IPS DF 6.9 (cell line): ENCODE data around the gene DCPS.

Experiments
- DNase-seq: peaks from one replicate; pipeline ENCODE4 v3.0.0-alpha.2; 2013; ENCODE audit warnings: low read depth, low spot score
- H3K27ac ChIP-seq: one replicate; pipeline ENCODE4 v1.5.1; 2013; ENCODE audit warnings: low read length, control low read depth
- H3K27me3 ChIP-seq: 2 replicates; pipeline ENCODE4 v1.6.1; 2013; ENCODE audit warnings: mild to moderate bottlenecking, low read length; ENCODE audit not compliant: control insufficient read depth, insufficient read depth
- H3K36me3 ChIP-seq: 2 replicates; pipeline ENCODE4 v1.6.1; 2013; ENCODE audit warnings: low read length; ENCODE audit not compliant: control insufficient read depth, insufficient read depth
- H3K4me1 ChIP-seq: 2 replicates; pipeline ENCODE4 v1.6.1; 2013; ENCODE audit warnings: low read length; ENCODE audit not compliant: control insufficient read depth, insufficient read depth
- H3K4me3 ChIP-seq: 2 replicates; pipeline ENCODE4 v1.5.1; 2013; ENCODE audit warnings: mild to moderate bottlenecking, low read length
- H3K9me3 ChIP-seq: 2 replicates; pipeline ENCODE4 v1.6.1; 2013; ENCODE audit warnings: low read length, inconsistent platforms; ENCODE audit not compliant: control insufficient read depth, insufficient read depth
- WGBS: extraction: QIAGEN DNeasy Blood & Tissue Kit; methylation state at CpG from one replicate; pipeline ENCODE4 v1.1.7; 2013; ENCODE audit warnings: mixed read lengths, missing lambda C conversion rate; ENCODE audit not compliant: insufficient read length, insufficient coverage; 5-methylcytosine and 5-hydroxymethylcytosine counted together

DCPS gene

DNA sequence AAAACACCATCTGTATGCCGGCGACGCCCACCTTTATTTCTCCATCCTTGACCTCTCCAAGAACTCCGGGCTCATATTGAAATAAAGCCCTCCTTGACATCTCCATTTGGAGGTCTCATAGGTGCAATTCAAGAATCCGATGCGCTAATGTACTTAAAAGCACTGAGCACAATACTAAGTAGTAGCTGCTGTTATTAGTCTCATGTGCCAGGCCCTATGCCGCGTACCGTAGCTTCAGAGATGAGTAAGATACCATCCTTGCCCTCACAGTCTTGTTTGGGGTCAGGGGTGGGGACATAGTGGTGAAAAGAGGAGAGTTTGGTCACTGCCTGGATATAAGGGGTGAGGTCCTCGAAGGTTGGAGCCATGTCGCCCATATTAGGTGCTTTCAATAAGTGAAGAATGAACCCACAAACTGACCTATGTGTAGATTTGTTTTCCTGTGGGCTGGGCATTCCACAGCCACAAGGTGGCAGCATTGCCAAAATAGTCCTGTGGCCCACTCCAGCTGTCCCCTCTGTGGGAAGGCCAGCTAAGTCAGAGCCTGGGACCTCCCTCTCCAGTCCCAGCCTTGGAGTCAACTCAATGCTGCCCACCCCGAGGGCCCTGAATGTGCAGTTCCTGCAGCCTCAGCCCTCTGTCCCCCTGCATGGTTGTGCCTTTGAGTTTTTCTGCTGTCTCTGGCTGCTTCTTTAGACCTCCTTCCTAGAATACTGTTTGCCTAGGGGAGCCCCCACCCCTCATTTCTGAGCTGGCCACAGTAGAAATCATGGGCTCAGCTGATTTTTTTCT is 6.5 kb downstream of the DCPS start:
- no peaks in the 10 kb centered on the region for H3K9me3 ChIP-seq
- no peak overlapping the region for H3K27ac ChIP-seq
- WGBS = no CpG with 5 or more reads among the region's 12 CpGs
- 0 out of 2 replicates have a peak, but pooled peaks cover 2% of the 10 kb centered on the region for H3K36me3 ChIP-seq
- H3K27me3 ChIP-seq = no peaks in the 10 kb centered on the region
- H3K4me3 ChIP-seq = no peak overlapping the region
- DNase-seq = peak; percentile 63
- no peaks in the 10 kb centered on the region for H3K4me1 ChIP-seq

DNA sequence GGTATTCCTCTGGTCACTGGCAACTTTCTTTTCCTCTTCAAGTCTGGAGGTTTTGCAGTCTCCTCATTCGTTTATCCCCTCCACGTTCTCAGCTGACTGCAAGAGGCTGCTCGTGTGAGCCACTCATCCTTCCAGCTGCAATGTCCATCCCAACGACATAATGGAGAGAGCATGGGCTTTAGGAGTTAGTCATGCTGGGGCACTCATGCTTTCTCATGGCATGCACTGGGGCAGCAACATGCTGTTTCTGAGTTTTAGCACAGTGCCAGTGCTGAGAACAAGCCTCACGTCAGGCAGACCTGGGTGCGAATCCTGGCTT is 7.1 kb downstream of the DCPS start:
- no peak overlapping the region for H3K27ac ChIP-seq
- no peaks in the 10 kb centered on the region for H3K27me3 ChIP-seq
- no peaks in the 10 kb centered on the region for H3K9me3 ChIP-seq
- no peaks in the 10 kb centered on the region for H3K4me1 ChIP-seq
- no peak for DNase-seq
- no peak overlapping the region for H3K4me3 ChIP-seq
- WGBS = no CpG with 5 or more reads among the region's 6 CpGs
- 0 out of 2 replicates have a peak, but pooled peaks cover 2% of the 10 kb centered on the region for H3K36me3 ChIP-seq

DNA sequence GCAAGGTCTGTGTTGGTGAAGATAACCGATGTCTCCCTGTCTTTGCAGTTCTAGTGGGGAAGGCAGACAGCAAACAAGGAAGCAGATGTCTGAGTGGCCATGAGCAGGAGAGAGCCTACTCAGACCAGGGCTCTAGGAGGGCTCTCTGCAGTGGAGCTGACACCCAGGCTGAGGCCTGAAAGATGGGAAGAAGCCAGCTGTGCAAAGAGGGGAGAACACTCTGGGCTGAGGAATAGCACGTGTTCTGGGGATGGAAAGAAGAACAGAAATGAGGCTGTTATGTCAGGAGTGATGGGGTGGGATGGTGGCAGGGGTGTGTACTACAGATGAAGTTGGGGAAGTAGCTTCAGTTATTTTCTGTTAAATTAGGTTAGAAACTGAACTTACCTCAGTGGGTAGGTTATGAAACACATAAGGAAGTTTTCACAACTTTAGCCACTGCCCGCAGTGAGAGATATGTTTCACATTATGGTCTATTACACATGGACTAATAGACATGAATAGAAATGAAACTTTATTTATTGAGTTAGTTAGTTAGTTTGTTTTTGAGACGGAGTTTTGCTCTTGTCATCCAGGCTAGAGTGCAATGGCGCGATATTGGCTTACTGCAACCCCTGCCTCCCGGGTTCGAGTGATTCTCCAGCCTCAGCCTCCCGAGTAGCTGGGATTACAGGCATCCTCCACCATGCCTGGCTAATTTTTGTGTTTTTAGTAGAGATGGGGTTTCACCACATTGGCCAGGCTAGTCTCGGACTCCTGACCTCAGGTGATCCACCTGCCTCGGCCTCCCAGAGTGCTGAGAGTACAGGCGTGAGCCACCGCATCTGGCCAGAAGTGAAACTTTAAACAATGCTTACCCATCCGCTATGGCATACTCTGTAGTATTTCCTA is 7.8 kb downstream of the DCPS start:
- WGBS = no CpG with 5 or more reads among the region's 14 CpGs
- no peak overlapping the region for H3K27ac ChIP-seq
- no peaks in the 10 kb centered on the region for H3K27me3 ChIP-seq
- H3K9me3 ChIP-seq = no peaks in the 10 kb centered on the region
- no peak for DNase-seq
- H3K36me3 ChIP-seq = 0 out of 2 replicates have a peak, but pooled peaks cover 2% of the 10 kb centered on the region
- H3K4me3 ChIP-seq = no peak overlapping the region
- H3K4me1 ChIP-seq = no peaks in the 10 kb centered on the region

DNA sequence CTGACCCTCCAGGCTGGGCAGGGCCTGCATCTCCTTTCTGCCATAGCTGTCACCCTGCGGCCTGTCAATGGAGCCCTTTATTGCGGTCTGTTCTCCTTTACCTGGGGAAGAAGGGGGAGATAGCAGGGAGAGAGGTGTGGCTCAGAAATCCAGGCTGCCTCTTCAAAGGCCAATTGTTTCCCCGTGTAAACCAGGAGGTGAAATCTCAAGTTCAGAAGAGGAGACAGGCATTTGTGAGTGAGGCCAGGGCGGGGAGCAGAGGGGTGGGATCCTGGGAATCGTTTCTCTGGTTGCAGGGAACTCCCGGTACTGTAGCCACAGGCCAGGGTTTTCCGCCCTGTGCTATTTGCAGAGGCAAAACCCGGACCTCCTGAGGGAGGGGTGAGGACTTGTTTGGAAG is 9.1 kb downstream of the DCPS start:
- Histone ChIP-seq H3K4me3 (no peak overlapping the region), H3K27ac (no peak overlapping the region), H3K36me3 (0 out of 2 replicates have a peak, but pooled peaks cover 2% of the 10 kb centered on the region), H3K9me3 (no peaks in the 10 kb centered on the region), H3K27me3 (no peaks in the 10 kb centered on the region), H3K4me1 (no peaks in the 10 kb centered on the region)
- DNase-seq = no peak
- no CpG with 5 or more reads among the region's 8 CpGs for WGBS

DNA sequence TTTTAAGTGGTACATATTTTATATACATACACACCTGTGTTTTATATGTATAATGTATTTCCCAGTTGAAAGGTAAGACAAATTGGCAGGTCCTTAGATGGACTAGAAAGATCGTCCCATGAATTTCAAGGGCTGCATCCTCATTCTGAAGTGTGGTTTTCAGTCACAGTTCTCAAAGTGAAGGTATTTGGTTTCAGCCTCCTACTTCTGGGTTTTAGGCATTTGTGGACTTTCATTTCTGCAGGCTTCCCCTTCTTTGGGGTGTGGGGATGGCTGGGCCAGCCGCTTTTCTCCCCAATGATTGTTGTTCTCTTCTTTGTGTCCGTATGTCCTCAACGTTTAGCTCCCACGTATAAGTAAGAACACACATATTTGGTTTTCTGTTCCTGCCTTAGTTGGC is 10.0 kb downstream of the DCPS start:
- no peak overlapping the region for H3K4me3 ChIP-seq

DNA sequence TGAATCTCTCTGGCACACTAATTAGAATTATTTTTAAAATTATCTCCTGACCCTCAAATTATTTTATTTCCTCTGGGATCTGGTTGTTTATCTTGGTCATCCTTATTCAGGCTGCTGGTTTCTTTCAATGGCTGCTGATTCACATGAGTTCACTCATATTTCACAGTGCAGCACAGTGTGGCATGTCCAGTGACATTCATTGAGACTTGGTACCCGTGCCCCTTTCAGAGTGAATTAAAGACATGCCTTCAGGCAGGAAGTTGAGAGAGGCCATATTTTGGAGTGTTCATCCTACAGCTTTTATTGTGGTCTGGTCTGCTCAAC is 13.5 kb downstream of the DCPS start:
- no peak for DNase-seq
- no peak overlapping the region for H3K27ac ChIP-seq
- WGBS = no CpG with 5 or more reads among the region's 1 CpG
- H3K36me3 ChIP-seq = no peaks in the 10 kb centered on the region
- no peaks in the 10 kb centered on the region for H3K4me1 ChIP-seq
- H3K4me3 ChIP-seq = no peak overlapping the region
- H3K9me3 ChIP-seq = no peaks in the 10 kb centered on the region
- H3K27me3 ChIP-seq = no peaks in the 10 kb centered on the region

More for the DNA sequence above, 10.0 kb downstream of the DCPS start:
- WGBS = no CpG with 5 or more reads among the region's 5 CpGs
- Histone ChIP-seq H3K9me3 (no peaks in the 10 kb centered on the region), H3K36me3 (0 out of 2 replicates have a peak, but pooled peaks cover 2% of the 10 kb centered on the region), H3K4me1 (no peaks in the 10 kb centered on the region), H3K27me3 (no peaks in the 10 kb centered on the region), H3K27ac (no peak overlapping the region)
- DNase-seq = no peak

DNA sequence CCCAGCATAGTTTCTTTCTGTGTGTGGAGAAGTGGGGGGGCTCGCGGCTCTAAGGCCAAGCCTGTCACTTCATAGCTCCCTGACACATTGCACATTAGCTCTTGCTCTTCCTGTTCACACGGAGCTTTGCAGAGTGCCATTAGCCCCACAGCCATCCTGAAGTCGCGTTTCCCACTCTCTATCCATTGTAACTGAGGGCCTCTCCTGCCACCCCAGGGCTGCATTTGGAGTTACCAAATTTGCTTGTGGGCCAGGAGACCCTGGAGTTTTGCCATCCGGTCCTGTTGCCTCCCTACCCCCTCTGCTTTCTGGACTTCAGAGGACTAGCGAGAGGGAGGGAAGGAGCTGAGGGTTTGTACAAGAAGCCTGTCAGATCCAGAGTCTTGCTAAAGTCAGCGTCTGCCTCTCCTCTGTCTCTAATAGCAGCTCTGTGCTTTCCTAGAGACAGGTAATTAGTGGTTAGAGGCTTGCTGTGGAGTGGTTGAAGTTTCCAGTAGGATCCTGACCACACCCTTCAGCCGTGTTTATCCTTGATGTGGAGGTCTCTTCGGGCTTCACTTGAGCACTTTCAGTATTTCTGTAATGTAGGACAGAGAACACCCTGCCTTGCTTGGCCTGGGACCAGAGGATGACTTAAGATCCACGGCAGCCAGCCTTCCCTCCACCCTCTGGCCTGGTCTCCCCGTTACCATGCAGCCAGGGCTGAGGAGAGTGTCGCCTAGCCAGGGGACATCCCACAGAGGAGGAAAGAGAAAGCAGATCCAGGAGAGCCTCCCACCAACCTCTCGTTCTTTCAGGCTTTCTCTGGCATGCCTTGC is 14.1 kb downstream of the DCPS start:
- WGBS = no CpG with 5 or more reads among the region's 14 CpGs
- no peaks in the 10 kb centered on the region for H3K4me1 ChIP-seq
- H3K27me3 ChIP-seq = no peaks in the 10 kb centered on the region
- no peaks in the 10 kb centered on the region for H3K9me3 ChIP-seq
- no peaks in the 10 kb centered on the region for H3K36me3 ChIP-seq
- DNase-seq = no peak
- H3K27ac ChIP-seq = no peak overlapping the region
- H3K4me3 ChIP-seq = no peak overlapping the region

DNA sequence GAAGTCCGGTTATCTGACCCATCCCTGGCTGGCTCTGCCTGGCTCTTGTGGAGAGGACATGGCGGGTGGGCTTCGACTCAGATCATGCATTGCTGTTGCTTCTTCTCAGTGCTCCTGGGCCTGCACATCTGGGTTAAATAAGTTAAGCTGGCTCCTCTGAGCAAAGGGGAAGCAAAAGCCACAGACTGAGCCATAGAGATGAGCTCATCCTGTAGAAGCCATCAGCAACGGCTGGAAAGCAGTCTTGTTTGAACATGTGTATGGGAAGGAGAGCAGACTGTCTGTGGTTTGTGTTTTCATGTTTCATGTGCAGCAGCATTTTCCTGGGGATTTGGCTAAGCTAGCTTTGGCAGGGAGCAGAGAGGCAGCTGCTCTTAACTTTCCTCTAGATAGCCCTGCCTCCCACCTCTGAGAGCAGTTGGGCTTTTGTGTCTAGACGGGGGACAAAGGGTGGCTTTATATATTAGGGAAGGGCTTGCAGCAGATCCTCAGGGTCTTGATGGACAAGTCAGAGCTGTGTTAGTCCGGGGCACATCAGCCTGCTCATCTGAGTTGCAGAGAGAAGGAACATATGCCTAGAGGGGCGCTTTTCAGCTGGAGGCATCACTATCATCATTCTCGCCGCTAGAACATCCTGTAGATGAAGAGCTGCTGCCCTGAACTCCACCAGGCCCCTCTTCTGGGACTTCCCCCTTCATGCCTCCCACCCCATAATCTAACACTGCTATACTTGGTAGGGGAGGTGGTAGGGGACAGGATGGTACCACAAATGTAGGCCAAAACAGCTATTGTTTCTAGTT is 14.9 kb downstream of the DCPS start:
- H3K9me3 ChIP-seq = no peaks in the 10 kb centered on the region
- DNase-seq = no peak
- H3K4me1 ChIP-seq = no peaks in the 10 kb centered on the region
- no peak overlapping the region for H3K4me3 ChIP-seq
- H3K36me3 ChIP-seq = no peaks in the 10 kb centered on the region
- WGBS = no CpG with 5 or more reads among the region's 9 CpGs
- H3K27me3 ChIP-seq = no peaks in the 10 kb centered on the region
- no peak overlapping the region for H3K27ac ChIP-seq

DNA sequence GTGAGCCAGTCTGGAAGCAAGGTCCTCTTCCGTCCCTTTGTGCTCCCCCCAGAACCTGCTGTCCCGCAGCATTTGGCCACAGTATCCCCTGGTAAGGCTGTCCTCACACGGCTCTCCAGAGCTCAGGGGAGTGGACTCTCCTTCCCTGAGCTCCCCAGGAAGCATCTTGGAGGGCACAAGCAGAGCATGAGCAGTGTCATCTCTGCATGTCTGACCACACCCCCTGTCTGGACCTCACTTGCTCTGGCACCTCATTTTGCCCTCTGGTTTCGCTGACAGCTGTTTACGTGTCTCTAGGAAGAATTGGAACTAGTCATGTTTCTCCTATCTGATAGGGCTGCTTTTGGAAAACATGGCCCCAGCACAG is 15.5 kb downstream of the DCPS start:
- Histone ChIP-seq H3K27ac (no peak overlapping the region), H3K9me3 (no peaks in the 10 kb centered on the region), H3K27me3 (no peaks in the 10 kb centered on the region), H3K4me1 (no peaks in the 10 kb centered on the region), H3K4me3 (no peak overlapping the region), H3K36me3 (no peaks in the 10 kb centered on the region)
- WGBS = no CpG with 5 or more reads among the region's 5 CpGs
- DNase-seq = no peak

DNA sequence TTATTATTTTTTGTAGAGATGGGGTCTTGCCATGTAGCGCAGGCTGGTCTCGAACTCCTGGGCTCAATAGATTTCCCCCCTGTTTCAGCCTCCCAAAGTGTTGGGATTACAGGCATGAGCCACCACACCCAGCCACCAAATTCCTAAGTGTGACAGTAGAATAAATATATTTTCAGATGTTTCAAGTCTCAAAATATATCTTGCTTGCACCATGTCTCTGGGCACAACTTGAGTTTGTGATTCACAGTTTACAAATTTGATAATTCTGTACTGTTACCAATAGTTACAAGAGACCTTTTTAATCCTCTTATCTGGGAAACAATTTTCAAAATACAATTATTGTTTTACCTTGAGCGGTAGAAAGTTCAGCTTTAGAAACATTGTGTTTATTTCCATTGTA is 19.1 kb downstream of the DCPS start:
- Histone ChIP-seq H3K36me3 (no peaks in the 10 kb centered on the region), H3K27me3 (no peaks in the 10 kb centered on the region), H3K9me3 (no peaks in the 10 kb centered on the region), H3K4me1 (no peaks in the 10 kb centered on the region), H3K27ac (no peak overlapping the region), H3K4me3 (no peak overlapping the region)
- DNase-seq = no peak
- WGBS = no CpG with 5 or more reads among the region's 3 CpGs
